ENCODE results near the gene DGKE. TPM values are rescaled to one million over a fixed set of nuclear protein-coding genes. Genes with fewer than 3 reads are reported as not detected.

The DGKE gene
- total RNA-seq, 2 experiments from 2014 or later = 20.0 to 22.3 TPM

DNA sequence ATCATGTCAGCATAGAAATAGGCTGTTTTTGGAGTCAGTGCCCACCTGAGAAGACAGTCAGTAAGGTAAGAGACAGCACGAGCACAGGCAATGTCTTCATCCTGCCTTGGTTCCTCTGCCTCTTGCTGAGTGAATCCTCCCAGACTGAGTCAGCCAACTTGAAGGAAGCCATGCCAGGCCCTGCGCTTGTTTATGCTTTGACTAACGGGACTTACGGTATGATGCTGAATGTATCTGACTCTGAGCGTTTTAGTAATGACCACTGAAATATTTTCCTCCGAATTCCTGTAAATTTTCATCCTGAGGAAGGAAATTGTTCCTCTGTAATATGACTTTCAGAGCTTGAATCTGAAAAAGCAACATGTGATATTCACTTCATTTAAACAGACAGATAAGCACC, 18.2 kb upstream of the DGKE start:
- ATAC-seq (ENCODE audit: poor library complexity) (no peak), DNase-seq (no peak)
- TF ChIP-seq, protein P1, sequence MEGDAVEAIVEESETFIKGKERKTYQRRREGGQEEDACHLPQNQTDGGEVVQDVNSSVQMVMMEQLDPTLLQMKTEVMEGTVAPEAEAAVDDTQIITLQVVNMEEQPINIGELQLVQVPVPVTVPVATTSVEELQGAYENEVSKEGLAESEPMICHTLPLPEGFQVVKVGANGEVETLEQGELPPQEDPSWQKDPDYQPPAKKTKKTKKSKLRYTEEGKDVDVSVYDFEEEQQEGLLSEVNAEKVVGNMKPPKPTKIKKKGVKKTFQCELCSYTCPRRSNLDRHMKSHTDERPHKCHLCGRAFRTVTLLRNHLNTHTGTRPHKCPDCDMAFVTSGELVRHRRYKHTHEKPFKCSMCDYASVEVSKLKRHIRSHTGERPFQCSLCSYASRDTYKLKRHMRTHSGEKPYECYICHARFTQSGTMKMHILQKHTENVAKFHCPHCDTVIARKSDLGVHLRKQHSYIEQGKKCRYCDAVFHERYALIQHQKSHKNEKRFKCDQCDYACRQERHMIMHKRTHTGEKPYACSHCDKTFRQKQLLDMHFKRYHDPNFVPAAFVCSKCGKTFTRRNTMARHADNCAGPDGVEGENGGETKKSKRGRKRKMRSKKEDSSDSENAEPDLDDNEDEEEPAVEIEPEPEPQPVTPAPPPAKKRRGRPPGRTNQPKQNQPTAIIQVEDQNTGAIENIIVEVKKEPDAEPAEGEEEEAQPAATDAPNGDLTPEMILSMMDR (IDR thresholded peaks at IDR 0.05) = no peak
- H3K4me1 ChIP-seq (ENCODE audit: insufficient read depth, low read length) = peaks cover 6% of the 10 kb centered on the region
- intact Hi-C loops (cut with DNase I, micrococcal nuclease) = no loop called here
- H3K27ac ChIP-seq (ENCODE audit: low read depth in 1 of 2, low read length in 2 of 2) = no peak overlapping the region
- H3K36me3 ChIP-seq (ENCODE audit: insufficient read depth, low read length) = no peaks in the 10 kb centered on the region
- no peaks in the 10 kb centered on the region for H3K27me3 Mint-ChIP-seq
- peaks cover 7% of the 10 kb centered on the region for H3K36me3 Mint-ChIP-seq (ENCODE audit: low read depth)
- ChIA-PET CTCF (no interaction called here), POLR2A (interaction anchor here (1.4 kb wide), 1 partner anchor 17 kb away, joined by 3 read pairs; no protein-coding TSS in a partner anchor)
- no peaks in the 10 kb centered on the region for H3K9me3 ChIP-seq (ENCODE audit: control insufficient read depth in 1 of 2, insufficient read depth in 1 of 2, low read length in 2 of 2)
- peaks cover 0 to 3% of the 10 kb centered on the region in 2 experiments for H3K27me3 ChIP-seq (ENCODE audit: control insufficient read depth in 1 of 2, insufficient read depth in 2 of 2, low read length in 2 of 2)
- peaks cover 6% of the 10 kb centered on the region for H3K4me1 Mint-ChIP-seq (ENCODE audit: low read depth)
- H3K27ac Mint-ChIP-seq = no peak overlapping the region
- no peaks in the 10 kb centered on the region for H3K9me3 Mint-ChIP-seq
- no peak overlapping the region for H3K4me3 ChIP-seq (ENCODE audit: low read length)
- no peak overlapping the region for H3K4me3 Mint-ChIP-seq

DNA sequence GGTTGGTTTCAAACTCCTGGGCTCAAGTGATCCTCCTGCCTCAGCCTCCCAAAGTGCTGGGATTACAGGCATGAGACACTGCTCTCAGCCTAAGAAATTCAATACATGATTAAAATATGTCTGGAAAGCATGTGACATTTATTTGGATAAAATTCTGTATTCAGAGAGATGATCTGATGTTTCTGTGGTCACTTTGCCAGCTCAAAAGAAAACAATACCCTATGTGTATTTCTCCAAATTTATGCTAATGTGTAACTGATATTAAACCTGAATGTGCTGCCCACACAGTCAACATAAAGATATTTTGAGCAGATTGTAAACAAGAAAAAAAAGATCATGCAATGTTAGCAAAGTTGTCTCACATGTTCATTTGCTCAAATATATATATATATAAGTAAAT, 16.9 kb upstream of the DGKE start:
- H3K27ac Mint-ChIP-seq = no peak overlapping the region
- H3K4me3 ChIP-seq (ENCODE audit: low read length) = no peak overlapping the region
- CTCF ChIA-PET = no interaction called here
- H3K9me3 Mint-ChIP-seq = no peaks in the 10 kb centered on the region
- DNase-seq (no peak), ATAC-seq (ENCODE audit: poor library complexity) (no peak)
- no peak overlapping the region for H3K4me3 Mint-ChIP-seq
- intact Hi-C loops (cut with DNase I, micrococcal nuclease) = no loop called here
- peaks cover 0 to 3% of the 10 kb centered on the region in 2 experiments for H3K27me3 ChIP-seq (ENCODE audit: control insufficient read depth in 1 of 2, insufficient read depth in 2 of 2, low read length in 2 of 2)
- no peak overlapping the region for H3K27ac ChIP-seq (ENCODE audit: low read depth in 1 of 2, low read length in 2 of 2)
- TF ChIP-seq, protein P1 (IDR thresholded peaks at IDR 0.05) = no peak
- H3K4me1 ChIP-seq (ENCODE audit: insufficient read depth, low read length) = peaks cover 6% of the 10 kb centered on the region
- H3K36me3 Mint-ChIP-seq (ENCODE audit: low read depth) = peaks cover 7% of the 10 kb centered on the region
- no peaks in the 10 kb centered on the region for H3K27me3 Mint-ChIP-seq
- no peaks in the 10 kb centered on the region for H3K36me3 ChIP-seq (ENCODE audit: insufficient read depth, low read length)
- POLR2A ChIA-PET = interaction anchor here (1.4 kb wide), 1 partner anchor 16 kb away, joined by 3 read pairs; no protein-coding TSS in a partner anchor
- H3K4me1 Mint-ChIP-seq (ENCODE audit: low read depth) = peaks cover 6% of the 10 kb centered on the region
- H3K9me3 ChIP-seq (ENCODE audit: control insufficient read depth in 1 of 2, insufficient read depth in 1 of 2, low read length in 2 of 2) = no peaks in the 10 kb centered on the region

DNA sequence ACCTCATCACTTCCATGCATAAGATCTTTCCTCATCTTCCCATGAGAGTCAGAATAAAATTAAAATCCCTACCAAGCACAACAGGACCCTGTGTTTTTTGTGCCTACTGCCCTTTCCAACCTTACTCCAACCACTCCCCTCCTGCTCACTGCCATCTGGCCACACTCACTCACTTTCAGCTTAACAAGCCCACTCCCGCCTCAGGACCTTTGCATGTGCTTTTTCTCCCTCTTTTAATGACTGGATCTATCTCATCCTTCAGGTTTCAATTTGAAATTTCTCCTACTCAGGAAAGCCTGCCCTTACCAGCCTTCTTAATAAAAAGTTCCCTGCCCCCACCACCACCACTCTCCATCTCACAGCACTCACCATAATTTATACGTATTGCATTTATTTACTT, 14.9 kb upstream of the DGKE start:
- POLR2A ChIA-PET = interaction anchor here (1.8 to 2.0 kb wide), 2 partner anchors 15 to 95 kb away, joined by 8 to 20 read pairs; partner anchors contain the start of genes C17orf67, DGKE and TRIM25
- Histone ChIP-seq H3K9me3 (ENCODE audit: control insufficient read depth in 1 of 2, insufficient read depth in 1 of 2, low read length in 2 of 2) (no peaks in the 10 kb centered on the region), H3K4me3 (ENCODE audit: low read length) (no peak overlapping the region), H3K27me3 (ENCODE audit: control insufficient read depth in 1 of 2, insufficient read depth in 2 of 2, low read length in 2 of 2) (no peaks in the 10 kb centered on the region), H3K27ac (ENCODE audit: low read depth in 1 of 2, low read length in 2 of 2) (no peak overlapping the region), H3K4me1 (ENCODE audit: insufficient read depth, low read length) (peaks cover 6% of the 10 kb centered on the region), H3K36me3 (ENCODE audit: insufficient read depth, low read length) (no peaks in the 10 kb centered on the region)
- H3K9me3 Mint-ChIP-seq = no peaks in the 10 kb centered on the region
- peaks cover 13% of the 10 kb centered on the region for H3K4me1 Mint-ChIP-seq (ENCODE audit: low read depth)
- H3K36me3 Mint-ChIP-seq (ENCODE audit: low read depth) = peaks cover 15% of the 10 kb centered on the region
- DNase-seq (no peak), ATAC-seq (ENCODE audit: poor library complexity) (no peak)
- CTCF ChIA-PET = interaction anchor here (0.7 to 3.3 kb wide), 10 partner anchors 10 to 124 kb away, joined by 3 to 12 read pairs (median 4); partner anchors contain the start of gene DGKE
- no peak overlapping the region for H3K27ac Mint-ChIP-seq
- H3K27me3 Mint-ChIP-seq = no peaks in the 10 kb centered on the region
- H3K4me3 Mint-ChIP-seq = no peak overlapping the region
- TF ChIP-seq, protein P1 (IDR thresholded peaks at IDR 0.05) = no peak
- intact Hi-C loops (cut with DNase I, micrococcal nuclease) = loop anchor here (1.0 to 2.0 kb wide), 3 partner anchors 14 to 121 kb away; partner anchors contain the start of gene C17orf67 (in 1 of the 2)
